ENCODE measurements around the gene LDAH. TPM values are rescaled to one million over a fixed set of nuclear protein-coding genes. Genes with fewer than 3 reads are reported as not detected.

The LDAH gene
- total and polyA plus RNA-seq, 2 donors (not counting 3 experiments of a cell fraction or from before 2014, with no cell fraction given) = 12.3 to 24.0 TPM

DNA sequence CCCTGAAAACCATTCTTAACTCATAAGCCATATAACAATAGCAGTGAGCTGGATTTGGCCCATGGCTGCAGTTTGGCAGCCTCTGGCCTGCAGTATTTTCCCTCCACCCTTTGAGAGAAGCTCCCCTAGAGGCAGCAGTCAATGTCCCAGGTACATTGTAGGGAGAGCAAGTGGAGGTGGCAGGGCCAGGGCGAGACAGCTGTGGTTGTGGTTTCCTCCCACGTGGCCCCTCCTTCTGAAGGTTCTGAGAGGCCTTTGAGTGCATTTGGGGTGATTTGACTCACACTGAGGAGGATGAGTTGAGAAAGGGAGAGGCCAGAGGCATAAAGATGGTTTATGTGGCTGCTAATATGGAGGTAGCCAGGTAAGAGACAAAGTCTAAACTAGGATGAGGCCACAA, 45.5 kb upstream of the LDAH start:
- ChIA-PET POLR2A (no interaction called here), CTCF (interaction anchor here (1.0 kb wide), 1 partner anchor 87 kb away, joined by 3 read pairs; no protein-coding TSS in a partner anchor)
- H3K36me3 ChIP-seq (ENCODE audit: control insufficient read depth in 2 of 2, extremely low read depth in 1 of 2, insufficient read depth in 2 of 2, low read length in 2 of 2) = no peaks in the 10 kb centered on the region
- intact Hi-C loops (cut with micrococcal nuclease) (no loop called here), dilution Hi-C loops (cut with MboI; ENCODE audit: extremely low pct_ligation_motif_present, low sequenced_read_pairs) (no loop called here)
- TF ChIP-seq, protein P1, sequence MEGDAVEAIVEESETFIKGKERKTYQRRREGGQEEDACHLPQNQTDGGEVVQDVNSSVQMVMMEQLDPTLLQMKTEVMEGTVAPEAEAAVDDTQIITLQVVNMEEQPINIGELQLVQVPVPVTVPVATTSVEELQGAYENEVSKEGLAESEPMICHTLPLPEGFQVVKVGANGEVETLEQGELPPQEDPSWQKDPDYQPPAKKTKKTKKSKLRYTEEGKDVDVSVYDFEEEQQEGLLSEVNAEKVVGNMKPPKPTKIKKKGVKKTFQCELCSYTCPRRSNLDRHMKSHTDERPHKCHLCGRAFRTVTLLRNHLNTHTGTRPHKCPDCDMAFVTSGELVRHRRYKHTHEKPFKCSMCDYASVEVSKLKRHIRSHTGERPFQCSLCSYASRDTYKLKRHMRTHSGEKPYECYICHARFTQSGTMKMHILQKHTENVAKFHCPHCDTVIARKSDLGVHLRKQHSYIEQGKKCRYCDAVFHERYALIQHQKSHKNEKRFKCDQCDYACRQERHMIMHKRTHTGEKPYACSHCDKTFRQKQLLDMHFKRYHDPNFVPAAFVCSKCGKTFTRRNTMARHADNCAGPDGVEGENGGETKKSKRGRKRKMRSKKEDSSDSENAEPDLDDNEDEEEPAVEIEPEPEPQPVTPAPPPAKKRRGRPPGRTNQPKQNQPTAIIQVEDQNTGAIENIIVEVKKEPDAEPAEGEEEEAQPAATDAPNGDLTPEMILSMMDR (IDR thresholded peaks at IDR 0.05; ENCODE audit: extremely low read depth in 1 of 2, insufficient read depth in 1 of 2, low read depth in 1 of 2, low read length in 2 of 2) = no peak
- TF ChIP-seq EZH2 (IDR thresholded peaks at IDR 0.05; ENCODE audit: borderline replicate concordance, low read depth, low read length, severe bottlenecking) = no peak
- TF ChIP-seq POLR2AphosphoS5 (IDR thresholded peaks at IDR 0.05; ENCODE audit: insufficient read depth, low read depth, low read length) = no peak
- no peak for TF ChIP-seq FOS (IDR thresholded peaks at IDR 0.05; ENCODE audit: borderline replicate concordance, insufficient read depth, low read length)
- TF ChIP-seq, protein P2, sequence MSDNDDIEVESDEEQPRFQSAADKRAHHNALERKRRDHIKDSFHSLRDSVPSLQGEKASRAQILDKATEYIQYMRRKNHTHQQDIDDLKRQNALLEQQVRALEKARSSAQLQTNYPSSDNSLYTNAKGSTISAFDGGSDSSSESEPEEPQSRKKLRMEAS (IDR thresholded peaks at IDR 0.05; ENCODE audit: insufficient read depth, insufficient read length) = no peak
- no peak for TF ChIP-seq POLR2A (IDR thresholded peaks at IDR 0.05; ENCODE audit: low read depth, low read length)
- TF ChIP-seq JUN (IDR thresholded peaks at IDR 0.05; ENCODE audit: borderline replicate concordance, insufficient read depth, insufficient read length, low read depth) = no peak
- no peak for TF ChIP-seq GATA2 (IDR thresholded peaks at IDR 0.05; ENCODE audit: insufficient read depth, insufficient read length, low read depth, low read length)
- TF ChIP-seq MYC (IDR thresholded peaks at IDR 0.05; ENCODE audit: low read depth, low read length) = no peak
- DNase-seq (ENCODE audit: low read depth, low spot score) = no peak
- H4K20me1 ChIP-seq (replicated peaks; ENCODE audit: control insufficient read depth, extremely low read depth, insufficient read depth, low read length) = no peaks in the 10 kb centered on the region
- H3K4me3 ChIP-seq (replicated peaks in 1 of 3; ENCODE audit: insufficient read depth in 1 of 3, low read depth in 1 of 3, low read length in 3 of 3) = no peak overlapping the region
- no peaks in the 10 kb centered on the region for H3K9me3 ChIP-seq (replicated peaks; ENCODE audit: control insufficient read depth, insufficient read depth, low read length)
- H3K4me2 ChIP-seq (ENCODE audit: insufficient read depth, low read length) = no peak overlapping the region
- H3K27me3 ChIP-seq (ENCODE audit: control insufficient read depth in 2 of 2, insufficient read depth in 2 of 2, low read length in 2 of 2) = no peaks in the 10 kb centered on the region
- H3K27ac ChIP-seq (ENCODE audit: insufficient read depth, low read depth, low read length) = no peak overlapping the region
- FAIRE-seq = no peak
- no peak overlapping the region for H3K9ac ChIP-seq (replicated peaks; ENCODE audit: extremely low read depth, insufficient read depth, low read length)
- no peaks in the 10 kb centered on the region for H3K4me1 ChIP-seq (ENCODE audit: control insufficient read depth, extremely low read depth, insufficient read depth, low read length)
- H3K79me2 ChIP-seq (ENCODE audit: control insufficient read depth, insufficient read depth, low read length) = no peaks in the 10 kb centered on the region
- H2AFZ ChIP-seq (ENCODE audit: low read depth, low read length) = no peak overlapping the region
- no TSS peak for BruUV-seq (replicated peaks)
- H3K9me1 ChIP-seq (replicated peaks; ENCODE audit: control insufficient read depth, extremely low read depth, insufficient read depth, low read length) = no peaks in the 10 kb centered on the region

All from endothelial cell of umbilical vein (primary cell).